GM19099 (cell line): Measurements from ENCODE around the gene WHRN.

Experiments used
- POLR2A ChIP-seq: IDR thresholded peaks from 3 replicates; pipeline ENCODE4 v1.6.1; 2011; ENCODE audit warnings: low read depth; ENCODE audit not compliant: insufficient read length; ENCODE audit errors: extremely low read depth

The WHRN gene

GRCh38 chr9:114505187-114506081, at the start of gene WHRN:
TSS of gene WHRN (minus strand) at chr9:114505473. CDS start at chr9:114504801, 672 bp downstream.
- no peak for TF ChIP-seq POLR2A

GRCh38 chr9:114553202-114553601, 47.9 kb upstream of the WHRN start:
- TF ChIP-seq POLR2A: no peak

GRCh38 chr9:114552706-114553105, 47.4 kb upstream of the WHRN start:
- no peak for TF ChIP-seq POLR2A

GRCh38 chr9:114551750-114552685, 46.7 kb upstream of the WHRN start:
- TF ChIP-seq POLR2A: no peak

- TF ChIP-seq POLR2A: no peak
These were observed 44.5 kb upstream of the WHRN start for GRCh38 chr9:114549697-114550330.

GRCh38 chr9:114546851-114547250, 41.6 kb upstream of the WHRN start:
- TF ChIP-seq POLR2A: no peak

GRCh38 chr9:114545055-114545454, 39.8 kb upstream of the WHRN start:
- TF ChIP-seq POLR2A: no peak

- no peak for TF ChIP-seq POLR2A
These were observed 34.6 kb upstream of the WHRN start for GRCh38 chr9:114539701-114540380.

- TF ChIP-seq POLR2A: no peak
These were observed 33.0 kb upstream of the WHRN start for GRCh38 chr9:114538241-114538640.

- TF ChIP-seq POLR2A: no peak
These were observed 27.4 kb upstream of the WHRN start for GRCh38 chr9:114532561-114533237.

- no peak for TF ChIP-seq POLR2A
These were observed 24.0 kb upstream of the WHRN start for GRCh38 chr9:114529285-114529684.

- no peak for TF ChIP-seq POLR2A
These were observed 21.5 kb upstream of the WHRN start for GRCh38 chr9:114526807-114527206.

- TF ChIP-seq POLR2A: no peak
These were observed 20.2 kb upstream of the WHRN start for GRCh38 chr9:114525513-114525912.

- no peak for TF ChIP-seq POLR2A
These were observed 19.0 kb upstream of the WHRN start for GRCh38 chr9:114524247-114524681.
